Heart left ventricle (tissue), 16 donors: ENCODE measurements around the gene CLDN14. TPM values are rescaled to one million over a fixed set of nuclear protein-coding genes. Genes with fewer than 3 reads are reported as not detected.

Experiments
- ATAC-seq, 4 donors: fragments of 200-7000 bp; cut with Tn5 transposase; one replicate each; pipeline ENCODE4 v1.9.1; 2020 to 2022; ENCODE audit warnings: moderate library complexity in 4 of 4, mild to moderate bottlenecking in 3 of 4, moderate number of reproducible peaks in 1 of 4
- DNase-seq, 5 donors: peaks; one replicate each; pipeline ENCODE4 v3.0.0-alpha.2; 2020
- H3K27ac ChIP-seq, 12 donors: fragments of 200-600 bp; sonication (generic) in 4 of 12; one replicate each; pipeline versions ENCODE4 v1.5.0 to v1.8.0; 2016 to 2022; ENCODE audit warnings: mild to moderate bottlenecking in 2 of 12
- H3K27me3 ChIP-seq, 9 donors: fragments of 200-600 bp; sonication (generic) in 2 of 9; one replicate each; pipeline versions ENCODE4 v1.5.1 to v1.8.0; 2016 to 2022; ENCODE audit warnings: mild to moderate bottlenecking in 3 of 9
- H3K36me3 ChIP-seq, 9 donors: fragments of 200-600 bp; sonication (generic) in 2 of 9; one replicate each; pipeline versions ENCODE4 v1.5.0 to v1.8.0; 2018 to 2022; ENCODE audit warnings: mild to moderate bottlenecking in 2 of 9
- H3K4me1 ChIP-seq, 12 donors: fragments of 200-600 bp; sonication (generic) in 4 of 12; one replicate each; pipeline versions ENCODE4 v1.5.0 to v1.8.0; 2016 to 2022; ENCODE audit warnings: mild to moderate bottlenecking in 3 of 12
- H3K4me3 ChIP-seq, 12 donors: fragments of 200-600 bp; sonication (generic) in 4 of 12; one replicate each; pipeline versions ENCODE4 v1.5.0 to v1.8.0; 2017 to 2022; ENCODE audit warnings: mild to moderate bottlenecking in 9 of 12, moderate library complexity in 4 of 12
- H3K9me3 ChIP-seq, 12 donors: fragments of 200-600 bp; sonication (generic) in 4 of 12; one replicate each; pipeline versions ENCODE4 v1.5.0 to v1.8.0; 2016 to 2022; ENCODE audit warnings: mild to moderate bottlenecking in 1 of 12
- CTCF ChIP-seq, 12 donors: fragments of 200-600 bp; sonication (generic) in 4 of 12; IDR thresholded peaks; one replicate each; pipeline versions ENCODE4 v1.5.0 to v1.8.0; 2018 to 2022; ENCODE audit warnings: antibody characterized with exemption in 12 of 12, mild to moderate bottlenecking in 5 of 12
- POLR2A ChIP-seq, 2 donors: fragments of 450-650 bp; IDR thresholded peaks; one replicate each; pipeline ENCODE4 v1.6.1; 2017; ENCODE audit warnings: antibody characterized with exemption in 2 of 2, mild to moderate bottlenecking in 2 of 2, moderate library complexity in 2 of 2
- WGBS, 4 donors: extraction: QIAGEN DNeasy Blood & Tissue Kit in 2 of 4; methylation state at CpG; one replicate each; pipeline versions ENCODE4 v1.1.5 to v1.1.7; 2013 to 2018; 5-methylcytosine and 5-hydroxymethylcytosine counted together
- intact Hi-C, 10 donors: fragments of 100-400 bp; cut with DNase I; formaldehyde crosslinking; loops; one replicate each; pipeline versions ENCODE4 v1.11.1 to v1.14.2; 2022
- polyA plus RNA-seq, 2 donors: library from polyadenylated mRNA; stranded (reverse); fragments of 200-250 nt; gene quantifications; one replicate each; pipeline ENCODE4 v1.2.3, GENCODE V29; 2013
- total RNA-seq, 9 donors: library from RNA; depleted of rRNA in 2 of 9; stranded (reverse); fragments of >200 nt in 2 of 9; fragmentation: NEBNext Ultra II Directional in 3 of 9; extraction: Animal tissue kit (Norgen Biotek cat#: 25700) in 3 of 9; gene quantifications; one replicate each; pipeline versions ENCODE4 v1.1.0 to v1.2.4, GENCODE V29; 2016 to 2023
- donor health status: ischemic (EF 13 %, LVEDD 7.1; RV severe dilation, severe dysfunction).
- donor health status: healthy with polysubstance abuse.
- donor health status: DM: no; HTN: yes; CAD: no.
- donor health status: DM: no; HTN: no; CAD: no.
- donor health status: ischemic (EF 25% LVEDD 6.9; RV normal size, moderate dysfunction).
- donor health status: ischemic (EF 25% LVEDD 5.7; RV mildly dilated, moderate dysfunction).
- donor health status: healthy.
- donor health status: DM: yes; HTN: yes; CAD: no.
- donor health status: ischemic (EF 35%, LVEDD 5.7; RV mildly dilated, moderate dysfunction).
- donor health status: nonischemic (EF 11% LVEDD 7.7; RV severe dilation, severe dysfunction).
- donor health status: DM: yes; HTN: yes; CAD: no.
- donor health status: PGD.
- donor health status: ischemic (EF 29% LVEDD 5.4; RV normal size, mild dysfunction).
- donor health status: nonischemic (EF 23%, LVEDD 6.1; RV moderate dilation, normal function).

The CLDN14 gene
- total and polyA plus RNA-seq, 11 donors: not detected

- TF ChIP-seq CTCF (IDR thresholded peaks at IDR 0.05) (no peak), POLR2A (IDR thresholded peaks at IDR 0.05) (no peak)
- Histone ChIP-seq H3K9me3 (no peaks in the 10 kb centered on the region), H3K4me1 (no peaks in the 10 kb centered on the region), H3K27me3 (no peaks in the 10 kb centered on the region), H3K4me3 (no peak overlapping the region), H3K27ac (no peak overlapping the region), H3K36me3 (no peaks in the 10 kb centered on the region)
- intact Hi-C loops: no loop called here
- no peak for DNase-seq
- ATAC-seq: no peak
- 90 to 96% (median 94%) methylated on average over 5 to 10 of the region's 10 CpGs for WGBS, 4 donors
Observed at GRCh38 chr21:36483095-36483494, 3.2 kb upstream of the CLDN14 start.

DNA sequence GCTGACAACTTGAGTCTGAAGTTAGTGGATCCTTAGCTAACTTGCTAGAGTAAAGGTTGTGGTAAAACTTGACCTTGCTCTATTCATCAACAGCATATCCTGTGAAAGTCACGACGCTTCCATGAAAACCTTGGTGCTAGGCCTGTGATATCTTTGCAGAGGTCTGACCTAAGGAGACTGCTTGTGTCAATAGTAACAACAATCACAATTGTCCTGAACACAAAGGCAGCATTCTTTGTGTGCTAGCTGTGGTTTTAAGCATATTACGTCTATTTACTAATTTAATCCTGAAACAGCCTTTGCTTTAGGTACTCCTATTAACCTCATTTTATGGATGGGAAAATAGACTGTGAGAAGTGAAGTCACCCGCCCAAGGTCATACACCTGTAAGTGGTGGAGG lies 2.8 kb upstream of the CLDN14 start:
- Histone ChIP-seq H3K4me3 (no peak overlapping the region), H3K27ac (no peak overlapping the region), H3K9me3 (no peaks in the 10 kb centered on the region), H3K27me3 (no peaks in the 10 kb centered on the region), H3K36me3 (no peaks in the 10 kb centered on the region), H3K4me1 (peaks cover 0 to 2% (median 0%) of the 10 kb centered on the region in 12 donors)
- no peak for ATAC-seq
- intact Hi-C loops: no loop called here
- 89 to 94% (median 91%) methylated on average over 4 of the region's 4 CpGs for WGBS, 4 donors
- no peak for DNase-seq
- TF ChIP-seq CTCF (IDR thresholded peaks at IDR 0.05): no peak
- no peak for TF ChIP-seq POLR2A (IDR thresholded peaks at IDR 0.05)

- no peak overlapping the region for H3K4me3 ChIP-seq
- no peaks in the 10 kb centered on the region for H3K27me3 ChIP-seq
- WGBS, 4 donors: 65 to 88% (median 74%) methylated on average over 4 of the region's 4 CpGs
- no peaks in the 10 kb centered on the region for H3K9me3 ChIP-seq
- no peak overlapping the region for H3K27ac ChIP-seq
- DNase-seq (no peak), ATAC-seq (no peak)
- intact Hi-C loops: no loop called here
- no peaks in the 10 kb centered on the region for H3K36me3 ChIP-seq
- no peak for TF ChIP-seq POLR2A (IDR thresholded peaks at IDR 0.05)
- no peak for TF ChIP-seq CTCF (IDR thresholded peaks at IDR 0.05)
- peaks cover 0 to 7% (median 0%) of the 10 kb centered on the region in 12 donors for H3K4me1 ChIP-seq
Observed at GRCh38 chr21:36482181-36482580, 2.3 kb upstream of the CLDN14 start.

- H3K4me3 ChIP-seq: no peak overlapping the region
- no peaks in the 10 kb centered on the region for H3K36me3 ChIP-seq
- WGBS, 4 donors: 66 to 89% (median 84%) methylated on average over 5 of the region's 5 CpGs
- H3K4me1 ChIP-seq: peaks cover 0 to 11% (median 0%) of the 10 kb centered on the region in 12 donors
- intact Hi-C loops: no loop called here
- no peaks in the 10 kb centered on the region for H3K27me3 ChIP-seq
- no peak overlapping the region for H3K27ac ChIP-seq
- no peak for TF ChIP-seq POLR2A (IDR thresholded peaks at IDR 0.05)
- no peak for TF ChIP-seq CTCF (IDR thresholded peaks at IDR 0.05)
- no peak for ATAC-seq
- H3K9me3 ChIP-seq: no peaks in the 10 kb centered on the region
- no peak for DNase-seq
Observed at GRCh38 chr21:36481639-36482038, 1.7 kb upstream of the CLDN14 start.
